ENCODE data around the gene NCS1. TPM values are rescaled to one million over a fixed set of nuclear protein-coding genes. Genes with fewer than 3 reads are reported as not detected.

The NCS1 gene
- total RNA-seq, 1 experiment from 2014 or later = 68.7 TPM

DNA sequence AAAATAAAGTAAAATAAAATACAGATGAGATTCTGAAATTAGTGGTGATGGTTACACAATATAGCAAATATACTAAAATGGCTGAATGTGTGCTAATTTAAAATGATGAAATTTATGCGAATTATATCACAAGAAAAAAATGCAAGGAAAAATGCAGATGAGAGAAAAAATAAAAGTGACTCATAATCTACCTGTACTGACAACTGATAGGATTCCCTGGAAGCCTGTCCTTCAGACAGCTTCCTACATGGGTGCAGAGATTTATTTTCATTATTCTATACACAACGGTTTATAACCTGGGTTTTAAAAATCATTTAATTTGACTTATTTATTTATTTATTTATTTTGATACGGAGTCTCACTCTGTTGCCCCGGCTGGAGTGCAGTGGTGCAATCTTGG is 5.8 kb upstream of the NCS1 start:
- H3K36me3 ChIP-seq (ENCODE audit: control insufficient read depth in 1 of 2, insufficient read depth in 2 of 2, low read length in 2 of 2) = no peaks in the 10 kb centered on the region
- POLR2A ChIA-PET = no interaction called here

DNA sequence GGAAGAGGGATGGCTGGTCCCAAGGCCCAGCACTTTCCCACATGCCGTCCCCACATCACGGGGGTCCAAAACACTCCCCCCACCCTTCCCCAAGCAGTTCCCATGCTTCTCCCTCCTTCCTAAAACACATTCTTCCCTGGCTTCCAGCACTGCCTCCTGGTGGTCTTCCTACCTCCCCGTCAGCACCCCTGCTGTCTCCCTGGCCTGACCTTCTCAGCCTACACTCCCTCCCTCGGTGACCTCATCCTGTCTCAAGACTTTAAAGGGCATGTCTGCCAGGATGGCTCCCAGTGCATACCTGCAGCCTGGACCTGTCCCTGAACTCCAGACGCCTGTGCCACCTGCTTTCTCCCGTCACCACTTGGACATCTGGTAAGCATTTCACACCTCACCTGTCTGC is 4.3 kb upstream of the NCS1 start:
- Histone ChIP-seq H3K4me2 (ENCODE audit: low read length) (no peak overlapping the region), H4K20me1 (ENCODE audit: insufficient read depth) (no peaks in the 10 kb centered on the region), H3K9me3 (ENCODE audit: control insufficient read depth in 1 of 2, insufficient read depth in 1 of 2, low read depth in 1 of 2, low read length in 2 of 2) (no peaks in the 10 kb centered on the region), H3K9ac (ENCODE audit: low read length) (no peak overlapping the region), H3K27ac (ENCODE audit: low read depth, low read length) (no peak overlapping the region), H3K79me2 (ENCODE audit: insufficient read depth, low read length) (peaks cover 3% of the 10 kb centered on the region; the same call in 1 of the 2 replicates), H2AFZ (ENCODE audit: low read depth, low read length, poor library complexity, severe bottlenecking) (no peak overlapping the region), H3K9me2 (ENCODE audit: insufficient read depth) (no peaks in the 10 kb centered on the region), H3K4me1 (ENCODE audit: control insufficient read depth in 1 of 2, insufficient read depth in 2 of 2, low read length in 2 of 2) (peaks cover 4 to 8% of the 10 kb centered on the region in 2 experiments), H3K36me3 (ENCODE audit: control insufficient read depth in 1 of 2, insufficient read depth in 2 of 2, low read length in 2 of 2) (no peaks in the 10 kb centered on the region), H3K27me3 (ENCODE audit: insufficient read depth, low read length) (no peaks in the 10 kb centered on the region), H3K4me3 (replicated peaks in 1 of 2; ENCODE audit: low read depth in 1 of 2, low read length in 2 of 2) (no peak overlapping the region)
- TF ChIP-seq CTCF (IDR thresholded peaks at IDR 0.05 in 2 of 3, conservative IDR thresholded peaks at IDR 0.05 in 1 of 3; ENCODE audit: borderline replicate concordance in 1 of 3, insufficient read depth in 1 of 3, low read depth in 2 of 3, low read length in 2 of 3) = 0 out of 6 replicates have a peak, but pooled peaks of 2 of the 3 experiments have one; percentile 12 to 18
- no peak for TF ChIP-seq SRF (IDR thresholded peaks at IDR 0.05; ENCODE audit: low read depth)
- CTCF ChIA-PET = no interaction called here
- intact Hi-C loops (cut with micrococcal nuclease) = no loop called here
- POLR2A ChIA-PET = no interaction called here
- RAD21 ChIA-PET (ENCODE audit: low non-redundant PET in 1 of 2, low total read pairs in 2 of 2, uncharacterized antibody in 2 of 2, unreplicated experiment in 2 of 2) = no interaction called here
- no peak for DNase-seq (ENCODE audit: low read depth, low spot score)
- no TSS peak for BruUV-seq (replicated peaks)
- ATAC-seq = no peak

More for the DNA sequence above, 5.8 kb upstream of the NCS1 start:
- Histone ChIP-seq H3K27me3 (ENCODE audit: insufficient read depth, low read length) (no peaks in the 10 kb centered on the region), H3K4me1 (ENCODE audit: control insufficient read depth in 1 of 2, insufficient read depth in 2 of 2, low read length in 2 of 2) (peaks cover 0 to 3% of the 10 kb centered on the region in 2 experiments; a peak in 3 of 4 replicates), H4K20me1 (ENCODE audit: insufficient read depth) (no peaks in the 10 kb centered on the region), H3K9ac (ENCODE audit: low read length) (no peak overlapping the region), H3K9me3 (ENCODE audit: control insufficient read depth in 1 of 2, insufficient read depth in 1 of 2, low read depth in 1 of 2, low read length in 2 of 2) (no peaks in the 10 kb centered on the region), H3K4me3 (replicated peaks in 1 of 2; ENCODE audit: low read depth in 1 of 2, low read length in 2 of 2) (no peak overlapping the region), H3K27ac (ENCODE audit: low read depth, low read length) (no peak overlapping the region), H2AFZ (ENCODE audit: low read depth, low read length, poor library complexity, severe bottlenecking) (no peak overlapping the region), H3K79me2 (ENCODE audit: insufficient read depth, low read length) (no peaks in the 10 kb centered on the region), H3K9me2 (ENCODE audit: insufficient read depth) (no peaks in the 10 kb centered on the region), H3K4me2 (ENCODE audit: low read length) (no peak overlapping the region)
- no TSS peak for BruUV-seq (replicated peaks)
- intact Hi-C loops (cut with micrococcal nuclease) = no loop called here
- no peak for TF ChIP-seq ZFX (IDR thresholded peaks at IDR 0.05)
- no peak for TF ChIP-seq EZH2 (IDR thresholded peaks at IDR 0.05)
- TF ChIP-seq POLR2A (IDR thresholded peaks at IDR 0.05; ENCODE audit: borderline replicate concordance, extremely low read depth, insufficient read depth, insufficient read length) = no peak
- TF ChIP-seq ELF1 (IDR thresholded peaks at IDR 0.05; ENCODE audit: borderline replicate concordance, low read depth) = no peak
- TF ChIP-seq, protein P1, sequence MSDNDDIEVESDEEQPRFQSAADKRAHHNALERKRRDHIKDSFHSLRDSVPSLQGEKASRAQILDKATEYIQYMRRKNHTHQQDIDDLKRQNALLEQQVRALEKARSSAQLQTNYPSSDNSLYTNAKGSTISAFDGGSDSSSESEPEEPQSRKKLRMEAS (IDR thresholded peaks at IDR 0.05) = no peak
- TF ChIP-seq EZH2phosphoT487 (IDR thresholded peaks at IDR 0.05; ENCODE audit: borderline replicate concordance) = no peak
- no peak for TF ChIP-seq JUND (IDR thresholded peaks at IDR 0.05)
- no peak for TF ChIP-seq SRF (IDR thresholded peaks at IDR 0.05; ENCODE audit: low read depth)
- no peak for DNase-seq (ENCODE audit: low read depth, low spot score)
- RAD21 ChIA-PET (ENCODE audit: low non-redundant PET in 1 of 2, low total read pairs in 2 of 2, uncharacterized antibody in 2 of 2, unreplicated experiment in 2 of 2) = no interaction called here
- ATAC-seq = no peak
- CTCF ChIA-PET = no interaction called here
